Measurements from ENCODE around the gene FGR.

The FGR gene

DNA sequence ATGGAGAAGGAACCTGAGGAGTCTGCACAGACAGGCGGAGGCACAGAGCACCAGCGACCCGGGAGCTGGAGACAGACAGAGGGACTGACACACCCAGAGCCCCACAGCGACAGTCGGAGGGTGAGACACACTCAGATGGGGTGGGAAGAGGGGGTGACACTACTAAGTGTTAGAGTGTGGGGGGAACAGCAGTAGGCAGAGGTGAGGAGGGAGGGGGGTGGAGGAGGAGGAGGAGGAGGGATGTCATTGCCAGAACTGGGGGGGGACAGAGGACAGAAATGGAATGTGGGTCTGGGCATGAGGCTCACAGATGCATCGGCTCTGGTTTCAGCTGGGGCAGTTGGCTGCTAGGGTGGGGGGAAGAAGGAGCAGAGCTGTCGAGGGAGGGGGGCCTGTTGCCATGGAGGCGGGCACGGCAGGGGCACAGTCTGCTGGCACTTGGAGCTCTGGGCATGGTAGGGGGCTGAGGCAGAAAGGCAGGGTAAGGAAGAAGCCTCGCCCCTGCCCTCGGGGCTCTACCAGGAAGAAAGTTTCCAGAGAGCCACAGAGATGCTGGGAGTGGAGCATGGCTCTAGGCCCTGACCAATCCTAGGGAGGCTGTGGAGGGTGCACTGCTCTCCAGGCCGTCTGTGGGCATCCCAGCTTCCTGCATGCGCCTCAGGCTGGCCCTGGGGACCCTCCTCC lies 68.4 kb downstream of the FGR start:
- no peak for DNase-seq (ENCODE audit: low read depth)

DNA sequence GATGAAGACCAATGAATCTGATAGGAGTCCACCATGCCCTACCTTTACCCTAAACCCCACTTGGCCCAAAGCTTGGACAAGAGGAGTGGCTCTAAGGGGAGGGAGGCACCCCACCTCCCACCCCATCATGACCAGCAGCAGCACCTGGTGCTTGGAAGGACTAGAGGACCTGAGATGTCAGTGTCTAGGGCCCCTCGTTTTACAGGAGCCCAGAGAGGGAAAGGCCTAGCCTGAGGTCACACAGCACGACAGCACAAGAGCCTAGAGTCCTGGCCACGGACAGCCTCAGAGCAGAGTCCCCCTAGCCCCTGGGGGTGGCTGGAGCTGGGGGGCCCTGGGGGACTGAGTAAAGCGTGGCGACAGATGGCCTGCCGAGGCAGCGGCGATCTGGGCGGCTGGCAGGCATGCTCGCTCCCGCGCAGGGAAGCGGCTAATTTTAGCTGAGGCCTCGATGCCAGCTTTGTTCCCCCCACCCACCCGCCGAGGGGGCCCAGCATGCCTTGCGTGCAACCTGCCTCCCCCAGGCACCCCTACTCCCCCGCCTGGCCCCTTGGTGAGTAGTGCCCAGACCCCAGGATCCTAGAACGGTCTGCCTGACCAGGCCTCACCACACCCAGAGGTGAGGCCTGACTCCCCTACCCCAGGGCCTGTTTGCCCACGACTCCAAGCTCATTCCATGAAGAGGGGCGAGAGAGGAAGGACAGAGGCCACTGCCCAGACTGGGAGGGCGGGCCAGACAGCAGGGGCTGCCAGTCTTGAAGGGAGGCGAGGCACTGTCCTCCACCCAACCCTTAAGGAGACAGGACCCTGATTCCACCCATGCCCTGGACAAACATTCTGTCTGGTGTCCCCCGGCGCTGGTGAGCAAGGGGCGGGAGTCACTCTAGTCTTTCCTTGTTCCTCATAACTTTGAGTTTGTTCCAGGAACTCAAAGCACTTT lies 70.0 kb downstream of the FGR start:
- DNase-seq (ENCODE audit: low read depth), result no peak

DNA sequence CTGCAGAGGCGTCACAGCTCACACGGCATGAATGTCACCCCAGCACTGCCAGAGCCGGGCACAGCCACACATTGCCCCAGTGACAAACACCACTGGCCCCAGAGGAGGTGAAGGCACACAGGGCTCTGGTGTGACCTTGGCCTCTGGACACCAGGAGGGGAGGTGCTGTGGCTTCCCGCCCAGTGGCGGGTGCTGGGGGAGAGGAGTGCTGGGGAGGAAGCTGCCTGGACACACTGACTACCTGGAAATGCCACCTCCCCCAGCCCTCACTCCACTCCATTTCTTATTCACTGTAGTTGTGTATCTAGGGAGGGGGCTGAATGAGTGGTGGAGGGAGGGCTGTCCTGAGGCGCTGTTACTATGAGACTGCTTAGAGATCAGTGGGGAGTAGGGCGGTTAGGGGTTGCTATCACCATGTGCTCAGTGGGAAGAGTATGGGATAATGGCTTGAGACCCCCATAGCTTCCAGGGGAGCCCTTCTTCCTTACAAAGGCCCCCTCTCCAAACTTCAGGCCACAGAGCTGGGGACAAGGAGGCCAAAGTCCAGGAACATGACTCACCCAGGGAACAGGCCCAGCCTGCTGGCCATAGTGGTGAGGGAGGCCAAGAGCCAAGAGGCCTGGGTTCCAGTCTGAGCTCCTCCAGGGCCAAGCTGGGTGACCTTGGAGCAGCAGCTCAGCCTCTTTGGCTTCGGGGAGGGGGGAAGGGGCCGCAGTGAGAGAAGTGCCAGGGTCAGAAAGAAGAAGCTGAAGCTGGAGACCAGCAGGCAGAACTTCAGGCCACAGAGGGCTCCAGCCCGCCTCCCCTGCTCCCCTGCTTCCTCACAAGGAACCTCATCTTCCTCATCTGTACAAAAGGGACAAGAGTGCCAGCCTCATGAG lies 71.2 kb downstream of the FGR start:
- DNase-seq (ENCODE audit: low read depth), result no peak

DNA sequence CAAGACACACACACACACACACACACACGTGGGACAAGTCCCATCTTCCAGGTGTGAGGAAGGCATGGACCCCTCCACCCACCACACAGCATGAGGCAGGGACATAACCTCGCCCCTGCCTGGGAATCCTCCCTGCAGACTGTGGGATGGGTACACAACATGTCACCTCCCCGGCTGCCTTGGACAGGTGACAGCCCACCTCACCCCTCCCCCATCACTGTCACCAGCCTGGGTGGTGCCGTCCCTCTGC lies 71.7 kb downstream of the FGR start:
- DNase-seq (ENCODE audit: low read depth), result no peak

DNA sequence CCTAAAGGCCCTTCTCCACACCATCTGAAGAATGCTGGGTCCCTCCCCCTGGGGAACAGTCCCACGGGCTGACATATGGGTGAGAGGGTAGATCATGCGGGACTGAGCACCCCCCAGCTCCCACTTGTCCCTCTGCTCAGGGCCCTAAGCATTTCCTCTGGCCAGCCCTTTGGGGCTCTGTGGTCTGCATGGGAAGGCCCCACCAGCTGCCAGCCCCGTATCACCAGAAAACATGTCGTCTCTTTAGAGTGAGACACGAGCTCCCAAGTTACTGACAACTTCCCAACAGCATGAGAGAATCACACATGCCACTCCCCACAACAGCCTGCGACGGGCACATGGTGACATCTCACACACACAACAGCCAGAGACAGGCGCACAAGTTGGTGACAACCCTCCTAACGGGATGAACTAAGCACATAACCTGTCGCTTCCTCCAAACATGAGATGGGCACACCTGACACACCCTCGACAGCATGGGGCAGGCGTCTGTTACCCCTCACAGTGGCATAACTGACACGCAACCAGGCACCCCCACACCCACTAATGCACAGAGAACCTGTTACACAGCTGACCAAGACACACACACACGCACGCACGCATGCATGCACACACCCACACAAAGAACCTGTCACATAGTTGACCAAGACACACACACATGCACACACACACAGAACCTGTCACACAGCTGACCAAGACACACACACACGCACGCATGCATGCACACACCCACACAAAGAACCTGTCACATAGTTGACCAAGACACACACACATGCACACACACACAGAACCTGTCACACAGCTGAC lies 72.2 kb downstream of the FGR start:
- DNase-seq (ENCODE audit: low read depth), result no peak
